B cell (primary cell): Measurements from ENCODE around the gene CDKN2AIPNL.

Experiments
- EZH2 ChIP-seq: IDR thresholded peaks from 2 replicates; pipeline ENCODE4 v1.6.1; 2012; ENCODE audit warnings: borderline replicate concordance, low read depth, mild to moderate bottlenecking, moderate library complexity, low read length; ENCODE audit not compliant: insufficient read depth, poor library complexity, severe bottlenecking
- TF ChIP-seq, protein P1 (sequence below): fragments of 200-600 bp; IDR thresholded peaks from one replicate; pipeline ENCODE4 v1.8.0; 2022; ENCODE audit warnings: antibody characterized with exemption, mild to moderate bottlenecking

DNA sequence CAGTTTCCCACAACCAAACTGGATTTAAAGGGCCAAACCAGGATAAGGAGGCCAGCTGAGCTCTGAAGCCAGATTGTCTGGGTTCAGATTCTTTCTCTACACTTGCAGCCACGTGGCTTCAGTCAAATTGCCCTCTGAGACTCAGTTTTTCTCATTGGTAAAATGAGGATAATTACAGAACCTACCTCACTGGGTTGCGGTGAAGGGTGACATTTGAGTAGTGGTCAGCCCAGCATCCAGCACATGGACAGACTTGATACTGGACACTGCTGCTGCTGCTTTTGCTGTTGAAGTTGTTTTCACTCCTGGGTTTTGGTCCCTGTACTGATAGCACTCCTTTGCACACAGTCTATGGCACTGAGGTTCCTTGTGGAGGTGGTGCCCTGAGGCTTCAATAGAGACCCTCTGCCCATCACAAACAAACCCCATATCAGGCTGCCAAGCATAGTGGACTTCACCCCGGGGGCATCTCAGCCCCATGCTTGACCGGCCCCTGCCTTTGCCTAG, 25.7 kb upstream of the CDKN2AIPNL start:
- TF ChIP-seq, protein P1, sequence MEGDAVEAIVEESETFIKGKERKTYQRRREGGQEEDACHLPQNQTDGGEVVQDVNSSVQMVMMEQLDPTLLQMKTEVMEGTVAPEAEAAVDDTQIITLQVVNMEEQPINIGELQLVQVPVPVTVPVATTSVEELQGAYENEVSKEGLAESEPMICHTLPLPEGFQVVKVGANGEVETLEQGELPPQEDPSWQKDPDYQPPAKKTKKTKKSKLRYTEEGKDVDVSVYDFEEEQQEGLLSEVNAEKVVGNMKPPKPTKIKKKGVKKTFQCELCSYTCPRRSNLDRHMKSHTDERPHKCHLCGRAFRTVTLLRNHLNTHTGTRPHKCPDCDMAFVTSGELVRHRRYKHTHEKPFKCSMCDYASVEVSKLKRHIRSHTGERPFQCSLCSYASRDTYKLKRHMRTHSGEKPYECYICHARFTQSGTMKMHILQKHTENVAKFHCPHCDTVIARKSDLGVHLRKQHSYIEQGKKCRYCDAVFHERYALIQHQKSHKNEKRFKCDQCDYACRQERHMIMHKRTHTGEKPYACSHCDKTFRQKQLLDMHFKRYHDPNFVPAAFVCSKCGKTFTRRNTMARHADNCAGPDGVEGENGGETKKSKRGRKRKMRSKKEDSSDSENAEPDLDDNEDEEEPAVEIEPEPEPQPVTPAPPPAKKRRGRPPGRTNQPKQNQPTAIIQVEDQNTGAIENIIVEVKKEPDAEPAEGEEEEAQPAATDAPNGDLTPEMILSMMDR: no peak
- TF ChIP-seq EZH2: no peak
